ENCODE results near the gene PRKN.

GRCh38 chr6:161342039-161342438 lies 1385.5 kb downstream of the PRKN start:
- TF ChIP-seq FOXM1 (IDR thresholded peaks at IDR 0.05; ENCODE audit: borderline replicate concordance) (no peak), SP1 (IDR thresholded peaks at IDR 0.05) (no peak), FOXK2 (IDR thresholded peaks at IDR 0.05) (no peak), ELF4 (IDR thresholded peaks at IDR 0.05) (no peak), ARNT (IDR thresholded peaks at IDR 0.05) (no peak)

Data from HEK293T (cell line).